ENCODE data around the gene RPP40. TPM values are rescaled to one million over a fixed set of nuclear protein-coding genes. Genes with fewer than 3 reads are reported as not detected.
A peak's percentile ranks its signal among the peaks of the same experiment; 100 is the strongest.
"Not testable (repeated sequence)": the region's sequence is repeated elsewhere in the genome, so short reads cannot be mapped to it uniquely, and the experiment has no call there.

The RPP40 gene, protein sequence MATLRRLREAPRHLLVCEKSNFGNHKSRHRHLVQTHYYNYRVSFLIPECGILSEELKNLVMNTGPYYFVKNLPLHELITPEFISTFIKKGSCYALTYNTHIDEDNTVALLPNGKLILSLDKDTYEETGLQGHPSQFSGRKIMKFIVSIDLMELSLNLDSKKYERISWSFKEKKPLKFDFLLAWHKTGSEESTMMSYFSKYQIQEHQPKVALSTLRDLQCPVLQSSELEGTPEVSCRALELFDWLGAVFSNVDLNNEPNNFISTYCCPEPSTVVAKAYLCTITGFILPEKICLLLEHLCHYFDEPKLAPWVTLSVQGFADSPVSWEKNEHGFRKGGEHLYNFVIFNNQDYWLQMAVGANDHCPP
- total RNA-seq = 10 to 100 TPM in 1 of 2 donors, 1 to 10 TPM in 1; 6.0 to 15.5 TPM

DNA sequence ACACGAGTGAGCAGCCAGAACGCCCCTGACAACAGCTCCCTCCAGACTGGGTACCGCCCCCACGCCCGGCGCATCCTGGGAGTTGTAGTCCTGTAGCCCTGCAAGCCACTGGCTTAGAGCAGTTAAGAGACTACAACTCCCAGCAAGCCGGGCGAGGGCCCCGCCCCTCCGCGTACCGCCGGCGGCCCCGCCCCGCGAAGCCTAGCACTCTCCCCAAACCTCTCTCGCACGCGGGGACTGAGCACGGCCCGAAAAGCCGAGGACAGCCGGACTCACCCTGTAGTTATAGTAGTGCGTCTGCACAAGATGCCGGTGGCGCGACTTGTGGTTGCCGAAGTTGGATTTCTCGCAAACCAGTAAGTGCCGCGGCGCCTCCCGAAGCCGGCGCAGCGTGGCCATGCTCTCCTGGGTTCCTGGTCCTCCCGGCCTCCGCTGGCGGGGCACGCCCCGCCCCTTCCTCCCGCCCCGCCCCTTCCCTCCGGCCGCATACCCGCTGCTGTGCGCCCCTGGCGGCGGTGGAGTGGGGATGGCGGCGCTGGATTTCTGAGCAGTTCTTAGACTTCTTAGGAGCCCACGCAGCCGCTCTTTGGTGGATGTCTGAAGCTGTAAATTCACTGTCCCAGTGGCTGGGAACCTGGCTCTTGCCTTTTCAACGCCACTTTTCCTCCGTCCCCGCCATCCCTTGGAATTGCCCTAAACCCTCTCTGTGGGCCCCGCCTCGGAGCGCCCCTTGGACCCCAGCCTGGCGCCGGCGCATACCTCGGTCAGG is at the start of gene RPP40:
RPP40 (minus strand) TSS at position 434 of the 769 bp plus-strand sequence; CDS start at position 399, 35 bp downstream.
- no peaks in the 10 kb centered on the region for H3K9me3 Mint-ChIP-seq
- DNase-seq (ENCODE audit: low spot score in 2 of 2) (peak; percentile 96 to 97), ATAC-seq (peak; percentile 98)
- H3K27ac Mint-ChIP-seq = peak within 1 kb of the TSS; percentile 93 to 94
- peaks cover 0 to 4% of the 10 kb centered on the region in 2 donors for H3K36me3 Mint-ChIP-seq

DNA sequence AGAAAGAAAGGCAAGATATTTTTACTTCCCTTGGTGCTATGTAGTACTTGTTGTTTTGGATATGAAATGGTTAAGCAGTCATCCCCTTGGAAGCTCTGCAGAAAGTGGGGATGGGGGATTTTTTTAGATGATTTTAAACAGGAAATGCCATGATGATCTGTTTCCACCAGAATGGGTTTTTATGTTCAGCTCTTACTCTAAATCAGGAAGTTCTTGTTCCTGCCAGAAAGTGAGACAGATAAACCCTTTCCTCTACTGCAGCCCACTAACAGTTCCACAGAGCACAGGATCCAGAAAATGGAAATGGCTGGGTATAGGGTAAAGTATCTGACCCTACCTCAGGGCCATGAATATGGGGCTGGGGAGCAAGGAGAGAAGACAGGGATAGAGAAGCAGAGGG is 49.2 kb upstream of the RPP40 start:
- peaks cover 26 to 27% of the 10 kb centered on the region in 2 donors for H3K9me3 Mint-ChIP-seq
- peaks cover 17 to 31% of the 10 kb centered on the region in 2 donors for H3K36me3 Mint-ChIP-seq
- ATAC-seq (peak in 1 of 2 donors; percentile 64), DNase-seq (ENCODE audit: low spot score in 2 of 2) (no peak)
- H3K27ac Mint-ChIP-seq = peak overlapping the region in 1 of 2 donors; percentile 79

DNA sequence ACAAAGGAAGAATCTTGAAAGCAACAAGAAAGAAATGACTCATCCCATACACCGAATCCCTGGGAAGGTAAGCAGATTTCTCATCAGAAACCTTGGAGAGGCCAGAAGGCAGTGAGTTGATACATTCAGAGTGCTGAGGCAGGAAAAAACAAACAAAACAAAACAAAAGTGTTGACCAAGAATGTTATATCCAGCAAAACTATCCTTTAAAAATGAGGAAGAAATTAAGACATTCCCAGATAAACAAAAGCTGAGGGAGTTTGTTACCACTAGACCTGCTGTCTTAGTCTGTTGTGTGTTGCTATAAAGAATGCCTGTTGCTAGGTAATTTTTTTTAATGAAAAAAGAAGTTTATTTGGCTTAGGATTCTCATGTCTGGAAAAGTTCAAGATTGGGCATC is 47.6 kb upstream of the RPP40 start:
- Mint-ChIP-seq H3K36me3 (peaks cover 17 to 31% of the 10 kb centered on the region in 2 donors), H3K9me3 (peaks cover 26 to 27% of the 10 kb centered on the region in 2 donors), H3K27ac (peak overlapping the region in 1 of 2 donors; percentile 6)
- DNase-seq (ENCODE audit: low spot score in 2 of 2) (no peak), ATAC-seq (no peak)

DNA sequence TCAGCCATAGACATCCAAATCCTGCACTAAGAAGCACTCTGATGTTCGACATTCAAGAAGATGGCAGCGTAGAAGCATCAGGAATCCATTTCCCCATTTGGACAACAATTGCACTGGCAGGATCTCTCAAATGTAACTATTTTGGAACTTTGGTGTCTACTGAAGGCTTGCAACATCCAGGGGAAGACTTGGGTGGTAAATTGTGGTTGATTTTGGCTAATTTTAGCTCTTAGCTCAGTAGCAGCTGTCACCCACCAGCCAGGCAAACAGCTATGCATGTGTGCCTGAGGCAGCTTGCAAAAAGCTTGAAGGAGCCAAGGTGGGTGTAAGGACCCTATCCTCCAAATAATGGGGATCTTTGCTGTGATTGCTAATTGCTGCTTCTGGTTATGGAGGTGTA is 46.2 kb upstream of the RPP40 start:
- ATAC-seq (no peak), DNase-seq (ENCODE audit: low spot score in 2 of 2) (no peak)
- H3K27ac Mint-ChIP-seq = no peak overlapping the region

DNA sequence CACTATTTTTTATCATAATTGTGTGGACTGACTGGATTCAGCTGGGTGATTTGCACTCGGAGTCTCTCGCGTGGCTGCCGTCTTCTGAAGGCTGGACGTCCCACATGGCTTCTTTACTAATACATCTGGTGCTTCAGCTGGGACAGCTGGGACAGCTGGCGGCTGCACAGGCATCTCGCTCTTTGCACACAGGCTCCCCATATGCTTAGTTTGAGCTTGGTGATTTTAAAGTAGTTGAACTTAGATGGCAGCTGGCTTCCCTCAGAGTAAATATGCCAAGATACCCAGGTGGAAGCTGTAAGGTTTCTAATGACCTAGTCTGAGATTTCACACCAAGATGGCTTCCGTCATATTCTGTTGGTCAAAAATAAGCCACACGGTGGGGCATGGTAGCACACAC is 42.6 kb upstream of the RPP40 start:
- H3K27ac Mint-ChIP-seq = no peak overlapping the region
- ATAC-seq = no peak
- H3K36me3 Mint-ChIP-seq = peaks cover 27 to 51% of the 10 kb centered on the region in 2 donors

More for the DNA sequence above, 46.2 kb upstream of the RPP40 start:
- Mint-ChIP-seq H3K9me3 (peaks cover 28 to 30% of the 10 kb centered on the region in 2 donors), H3K36me3 (peaks cover 26 to 39% of the 10 kb centered on the region in 2 donors)

DNA sequence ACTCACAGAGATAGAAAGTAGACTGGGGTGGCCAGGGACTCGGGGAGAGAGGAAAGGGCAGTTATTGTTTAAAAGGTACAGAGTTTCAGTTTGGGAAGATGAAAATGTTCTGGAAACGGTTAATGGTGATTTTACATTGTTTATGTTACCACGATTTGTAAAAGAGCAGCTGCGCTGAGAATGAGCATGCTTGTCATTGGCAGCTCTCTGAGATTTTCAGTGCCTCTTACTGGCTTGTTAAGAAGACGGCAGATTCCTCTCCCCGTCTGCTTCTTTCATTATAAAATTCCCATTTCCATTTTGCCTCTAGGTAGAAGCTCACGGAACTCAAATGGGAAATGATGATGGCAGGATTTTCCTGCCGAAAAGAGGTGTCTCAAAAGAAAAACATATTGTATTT is 41.6 kb upstream of the RPP40 start:
- no peak for DNase-seq (ENCODE audit: low spot score in 2 of 2)
- ATAC-seq = no peak
- Mint-ChIP-seq H3K36me3 (peaks cover 17 to 41% of the 10 kb centered on the region in 2 donors), H3K9me3 (peaks cover 14 to 17% of the 10 kb centered on the region in 2 donors), H3K27ac (no peak overlapping the region)

More for the DNA sequence above, 42.6 kb upstream of the RPP40 start:
- peaks cover 23 to 25% of the 10 kb centered on the region in 2 donors for H3K9me3 Mint-ChIP-seq
- DNase-seq (ENCODE audit: low spot score in 2 of 2) = no peak

DNA sequence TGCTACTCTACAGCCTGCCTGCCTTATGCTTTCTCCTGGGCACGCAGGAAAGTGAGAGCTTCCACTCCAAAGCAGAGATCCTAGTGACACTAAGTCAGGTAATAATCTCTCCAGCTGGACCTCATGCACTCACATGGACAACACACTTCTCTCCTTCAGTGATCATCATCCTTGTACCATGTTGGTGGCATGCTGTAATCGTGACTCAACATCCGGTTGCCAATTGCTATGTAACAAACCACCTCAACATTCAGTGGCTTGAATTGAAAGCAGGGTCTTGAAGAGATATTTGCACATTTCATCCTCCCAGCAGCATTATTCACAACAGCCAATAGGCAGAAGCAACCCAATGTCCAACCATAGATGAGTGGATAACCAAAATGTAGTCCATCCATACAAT is 41.0 kb upstream of the RPP40 start:
- DNase-seq (ENCODE audit: low spot score in 2 of 2) = no peak
- no peak for ATAC-seq
- Mint-ChIP-seq H3K27ac (no peak overlapping the region), H3K36me3 (peaks cover 15 to 35% of the 10 kb centered on the region in 2 donors), H3K9me3 (peaks cover 13 to 14% of the 10 kb centered on the region in 2 donors)

DNA sequence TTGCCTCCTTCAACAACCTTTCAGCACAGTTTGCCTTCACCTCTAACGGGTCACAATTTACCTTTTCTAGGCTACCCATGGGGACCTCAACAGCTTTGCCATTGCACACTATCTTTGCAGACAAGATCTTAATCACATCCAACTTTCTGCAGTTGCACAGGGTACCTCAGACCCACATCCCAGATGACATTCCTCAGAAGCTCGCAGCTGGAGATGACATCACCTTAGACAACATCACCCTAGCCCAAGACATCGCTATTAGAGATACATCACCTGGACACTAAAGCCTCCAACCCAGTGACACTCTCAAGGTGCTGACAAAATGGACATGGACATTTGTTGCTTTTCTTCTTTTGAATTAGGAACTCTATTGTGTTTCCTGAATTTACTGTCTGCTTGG is 38.6 kb upstream of the RPP40 start:
- H3K27ac Mint-ChIP-seq = no peak overlapping the region
- H3K36me3 Mint-ChIP-seq = peaks cover 15 to 20% of the 10 kb centered on the region in 2 donors
- peaks cover 4% of the 10 kb centered on the region in 2 donors for H3K9me3 Mint-ChIP-seq
- no peak for DNase-seq (ENCODE audit: low spot score in 2 of 2)
- ATAC-seq = no peak

DNA sequence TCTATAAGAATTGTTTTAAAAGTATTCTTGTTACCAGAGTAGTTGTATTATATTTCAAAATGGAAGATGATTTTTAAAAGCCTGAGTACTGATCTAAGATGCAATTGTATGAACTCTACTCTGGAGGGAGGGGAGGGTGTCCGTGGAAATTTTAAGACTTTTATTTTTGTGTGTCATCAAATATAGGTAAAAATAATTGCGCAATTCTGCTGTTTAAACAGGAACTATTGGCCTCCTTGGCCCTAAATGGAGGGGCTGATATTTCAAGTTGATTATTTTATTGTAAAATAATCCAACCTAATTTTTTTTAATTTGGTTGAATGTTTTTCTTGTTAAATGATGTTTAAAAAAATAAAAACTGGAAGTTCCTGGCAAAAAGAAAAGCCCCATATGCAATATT is 38.1 kb upstream of the RPP40 start:
- H3K27ac Mint-ChIP-seq = no peak overlapping the region
- DNase-seq (ENCODE audit: low spot score in 2 of 2) (no peak), ATAC-seq (no peak)
- peaks cover 15 to 20% of the 10 kb centered on the region in 2 donors for H3K36me3 Mint-ChIP-seq
- peaks cover 4% of the 10 kb centered on the region in 2 donors for H3K9me3 Mint-ChIP-seq

DNA sequence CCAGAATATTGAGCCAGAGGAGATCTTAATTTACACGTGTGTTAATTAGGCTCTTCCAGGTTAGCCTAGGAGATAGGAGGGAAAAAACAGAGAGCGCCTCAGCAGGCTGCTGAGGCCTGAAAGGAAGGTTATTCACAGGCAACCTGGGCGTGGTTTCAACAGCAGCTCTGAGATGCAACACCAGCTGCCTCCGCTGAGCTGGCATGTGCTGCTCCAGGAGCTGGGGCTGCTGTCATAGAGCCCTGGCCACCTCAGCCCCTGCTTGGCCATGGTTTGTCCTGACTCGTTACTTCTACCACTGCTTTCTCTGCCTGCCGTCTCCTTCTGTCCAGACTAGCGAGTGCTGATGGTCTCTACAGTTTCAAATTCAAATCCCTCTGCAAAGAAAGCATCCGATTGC is 32.4 kb upstream of the RPP40 start:
- DNase-seq (ENCODE audit: low spot score in 2 of 2) = no peak
- peaks cover 0 to 5% of the 10 kb centered on the region in 2 donors for H3K9me3 Mint-ChIP-seq

DNA sequence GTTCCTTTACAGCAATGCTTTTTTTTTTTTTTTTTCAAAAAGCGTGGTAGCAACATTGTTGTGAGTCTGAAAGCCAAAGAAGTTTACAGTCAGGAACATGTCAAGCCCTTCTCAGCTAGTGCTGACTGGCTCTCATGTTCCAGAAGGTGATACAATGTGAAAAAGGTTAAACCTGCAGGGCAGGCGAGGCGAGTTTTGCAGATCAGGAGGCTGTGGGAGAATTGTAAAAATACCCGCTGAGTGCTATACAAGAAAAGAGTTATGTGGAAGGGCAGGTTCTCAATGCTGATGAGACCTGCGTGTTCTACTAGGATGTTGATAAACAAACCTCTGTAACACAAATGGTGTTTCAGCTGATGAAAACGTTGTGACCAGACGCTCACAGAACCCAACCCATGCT is 30.9 kb upstream of the RPP40 start:
- no peak for ATAC-seq
- Mint-ChIP-seq H3K36me3 (no peaks in the 10 kb centered on the region), H3K27ac (no peak overlapping the region), H3K9me3 (peaks cover 4 to 9% of the 10 kb centered on the region in 2 donors)
- DNase-seq (ENCODE audit: low spot score in 2 of 2) = no peak

More for the DNA sequence above, 32.4 kb upstream of the RPP40 start:
- no peak for ATAC-seq
- H3K27ac Mint-ChIP-seq = no peak overlapping the region
- H3K36me3 Mint-ChIP-seq = no peaks in the 10 kb centered on the region

DNA sequence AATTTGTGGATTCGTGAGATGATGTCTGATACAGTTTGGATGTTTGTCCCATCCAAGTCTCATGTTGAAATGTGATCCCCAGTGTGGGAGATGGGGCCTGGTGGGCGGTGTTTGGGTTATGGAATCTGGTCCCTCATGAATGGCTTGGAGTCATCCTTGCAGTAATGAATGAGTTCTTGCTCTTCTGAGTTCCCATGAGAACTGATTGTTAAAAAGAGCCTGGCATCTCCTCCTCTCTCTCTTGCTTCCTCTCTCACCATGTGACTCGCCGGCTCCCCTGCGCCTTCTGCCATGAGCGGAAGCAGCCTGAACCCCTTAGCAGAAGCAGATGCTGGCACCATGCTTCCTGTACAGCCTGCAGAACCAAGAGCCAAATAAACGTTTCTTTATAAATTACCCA is 30.5 kb upstream of the RPP40 start:
- no peak overlapping the region for H3K27ac Mint-ChIP-seq
- H3K9me3 Mint-ChIP-seq = peaks cover 4 to 9% of the 10 kb centered on the region in 2 donors
- ATAC-seq (no peak), DNase-seq (ENCODE audit: low spot score in 2 of 2) (no peak)
- H3K36me3 Mint-ChIP-seq = no peaks in the 10 kb centered on the region

DNA sequence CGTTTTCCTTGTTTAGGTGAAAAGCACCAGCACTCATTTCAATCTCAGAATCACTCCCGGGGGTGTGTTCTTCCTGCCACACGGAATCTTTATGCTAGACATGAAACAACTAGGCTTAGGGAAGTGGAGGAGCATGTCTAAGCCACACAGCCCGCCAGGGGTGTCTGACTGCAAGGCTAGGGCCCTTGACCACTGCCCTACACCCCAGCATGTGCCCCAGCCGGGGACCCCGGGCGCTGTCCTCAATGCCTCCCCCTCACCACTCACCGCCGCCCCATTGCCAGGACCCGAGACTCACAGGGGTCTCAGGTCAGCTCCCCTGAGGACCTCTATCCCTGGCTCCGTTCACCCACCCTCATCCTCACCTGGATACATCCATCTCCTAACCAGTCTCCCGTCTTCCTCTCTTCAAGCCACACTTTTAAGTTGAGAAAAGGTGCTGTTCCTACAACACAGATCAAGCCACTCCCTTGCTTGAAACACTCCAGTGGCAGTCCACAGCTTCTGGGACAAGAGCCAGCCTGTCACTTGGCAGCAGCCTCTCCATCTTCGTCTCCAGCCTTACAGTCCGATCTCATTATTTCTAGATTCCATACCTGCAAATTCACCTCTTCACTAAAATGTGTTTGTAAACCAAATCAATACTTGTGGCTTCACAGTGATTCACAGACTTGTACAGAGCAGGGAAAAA is 29.5 kb upstream of the RPP40 start:
- H3K9me3 Mint-ChIP-seq; DNase-seq (ENCODE audit: low spot score in 2 of 2); H3K36me3 Mint-ChIP-seq; ATAC-seq; H3K27ac Mint-ChIP-seq: not testable (repeated sequence)

DNA sequence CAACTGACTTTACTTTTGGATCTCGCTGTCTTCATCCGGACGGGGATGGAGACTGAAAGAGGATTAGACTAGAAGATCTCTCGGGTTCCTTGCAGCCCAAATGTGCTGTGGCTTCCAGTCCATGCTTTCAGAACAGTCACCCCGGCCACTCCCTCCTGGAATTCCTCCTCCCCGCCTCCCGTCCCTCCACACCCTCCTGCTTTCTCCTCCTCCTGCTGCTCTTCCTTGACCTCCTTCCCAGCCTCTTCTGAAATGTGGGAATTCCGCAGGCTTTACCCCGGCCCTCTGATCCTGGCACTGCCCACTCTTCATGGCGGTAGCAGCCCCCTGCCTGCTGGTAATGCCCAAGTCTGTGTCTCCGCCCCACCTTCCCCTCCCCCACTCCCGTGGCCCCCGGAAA is 28.9 kb upstream of the RPP40 start:
- H3K27ac Mint-ChIP-seq; DNase-seq (ENCODE audit: low spot score in 2 of 2); ATAC-seq; H3K9me3 Mint-ChIP-seq; H3K36me3 Mint-ChIP-seq: not testable (repeated sequence)

DNA sequence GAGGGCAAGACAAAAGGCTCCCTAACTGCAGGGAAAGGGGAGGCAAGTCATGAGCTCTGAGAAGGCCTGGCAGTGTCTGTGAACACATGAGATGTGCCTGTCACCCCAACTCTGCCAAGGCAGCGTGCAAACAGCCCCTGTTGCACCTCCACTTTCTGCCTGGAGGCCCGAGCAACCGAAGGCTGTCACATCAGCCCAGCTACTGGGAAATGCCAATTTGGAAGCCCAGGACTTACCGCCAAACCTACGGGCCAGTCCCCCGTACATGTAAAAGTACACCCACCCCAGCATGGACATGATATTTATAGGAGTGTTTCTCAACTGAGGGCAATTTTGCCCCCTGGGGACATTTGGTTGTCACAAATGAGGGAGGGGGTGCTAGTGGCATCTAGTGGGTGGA is 27.3 kb upstream of the RPP40 start:
- Mint-ChIP-seq H3K27ac (peak overlapping the region; percentile 37 to 62), H3K36me3 (peaks cover 0 to 5% of the 10 kb centered on the region in 2 donors), H3K9me3 (peaks cover 4 to 7% of the 10 kb centered on the region in 2 donors)
- DNase-seq (ENCODE audit: low spot score in 2 of 2) (no peak), ATAC-seq (peak in 1 of 2 donors; percentile 4)

DNA sequence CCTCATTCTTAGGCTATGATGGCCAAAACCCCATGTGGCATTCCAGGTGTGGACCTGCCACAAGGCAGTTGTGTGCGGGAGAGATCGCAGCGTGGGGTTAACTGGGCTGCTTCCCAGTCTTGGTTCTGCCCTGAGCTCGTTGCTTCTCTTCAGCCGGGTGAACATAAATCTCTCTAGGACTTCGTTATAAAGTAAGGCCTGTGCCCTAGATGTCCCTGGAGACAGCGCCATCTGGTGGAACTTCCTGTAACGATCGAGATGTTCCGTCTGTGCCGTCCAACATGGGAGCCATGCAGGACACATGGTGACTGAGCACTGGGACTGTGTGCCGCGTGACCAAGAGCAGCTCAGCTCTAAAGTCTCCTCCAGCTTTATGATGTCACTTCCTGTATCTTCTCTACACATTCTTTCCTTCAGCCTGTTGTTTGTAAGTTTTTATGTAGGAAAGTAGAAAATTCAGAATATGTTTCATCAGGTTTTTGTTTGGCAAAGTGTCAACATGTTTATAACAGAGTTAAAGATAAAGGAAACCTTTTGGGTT is 26.8 kb upstream of the RPP40 start:
- ATAC-seq (peak; percentile 97), DNase-seq (ENCODE audit: low spot score in 2 of 2) (peak; percentile 77 to 85)
- peaks cover 4% of the 10 kb centered on the region in 2 donors for H3K9me3 Mint-ChIP-seq
- peaks cover 0 to 6% of the 10 kb centered on the region in 2 donors for H3K36me3 Mint-ChIP-seq
- peak overlapping the region; percentile 37 to 62 for H3K27ac Mint-ChIP-seq

Measured in activated naive CD4-positive, alpha-beta T cell treated with anti-CD3 and anti-CD28 coated beads, Interleukin-2, amount 50 U/mL, for 72 hours (primary cell).